Measurements from ENCODE around the gene WDR33. TPM values are rescaled to one million over a fixed set of nuclear protein-coding genes. Genes with fewer than 3 reads are reported as not detected.

WDR33 gene
- total and polyA plus RNA-seq, 2 donors (not counting 3 experiments of a cell fraction or from before 2014, with no cell fraction given), result 16.4 to 52.5 TPM

GRCh38 chr2:127715778-127716449, 95.1 kb downstream of the WDR33 start:
- dilution Hi-C loops (cut with MboI; ENCODE audit: extremely low pct_ligation_motif_present, low sequenced_read_pairs), result no loop called here
- ChIA-PET CTCF (interaction anchor here (1.0 to 1.2 kb wide), 2 partner anchors 14 to 125 kb away, joined by 4 to 5 read pairs; no protein-coding TSS in a partner anchor), POLR2A (no interaction called here)
- no peaks in the 10 kb centered on the region for H4K20me1 ChIP-seq (replicated peaks; ENCODE audit: control insufficient read depth, extremely low read depth, insufficient read depth, low read length)
- no peak overlapping the region for H2AFZ ChIP-seq (ENCODE audit: low read depth, low read length)
- no peak overlapping the region for H3K27ac ChIP-seq (ENCODE audit: insufficient read depth, low read depth, low read length)
- H3K9me3 ChIP-seq (replicated peaks; ENCODE audit: control insufficient read depth, insufficient read depth, low read length), result no peaks in the 10 kb centered on the region
- DNase-seq (ENCODE audit: low read depth, low spot score) (no peak), FAIRE-seq (no peak)
- TF ChIP-seq POLR2A (IDR thresholded peaks at IDR 0.05; ENCODE audit: low read depth, low read length), result no peak
- no peak for TF ChIP-seq FOS (IDR thresholded peaks at IDR 0.05; ENCODE audit: borderline replicate concordance, insufficient read depth, low read length)
- TF ChIP-seq GATA2 (IDR thresholded peaks at IDR 0.05; ENCODE audit: insufficient read depth, insufficient read length, low read depth, low read length), result no peak
- TF ChIP-seq EZH2 (IDR thresholded peaks at IDR 0.05; ENCODE audit: borderline replicate concordance, low read depth, low read length, severe bottlenecking), result no peak
- no peak for TF ChIP-seq CTCF (IDR thresholded peaks at IDR 0.05; ENCODE audit: extremely low read depth in 1 of 2, insufficient read depth in 1 of 2, low read depth in 1 of 2, low read length in 2 of 2)
- no peak for TF ChIP-seq MYC (IDR thresholded peaks at IDR 0.05; ENCODE audit: low read depth, low read length)
- no peak for TF ChIP-seq POLR2AphosphoS5 (IDR thresholded peaks at IDR 0.05; ENCODE audit: insufficient read depth, low read depth, low read length)
- TF ChIP-seq JUN (IDR thresholded peaks at IDR 0.05; ENCODE audit: borderline replicate concordance, insufficient read depth, insufficient read length, low read depth), result no peak
- TF ChIP-seq MAX (IDR thresholded peaks at IDR 0.05; ENCODE audit: insufficient read depth, insufficient read length), result no peak
- H3K79me2 ChIP-seq (ENCODE audit: control insufficient read depth, insufficient read depth, low read length), result no peaks in the 10 kb centered on the region
- no peaks in the 10 kb centered on the region for H3K4me1 ChIP-seq (ENCODE audit: control insufficient read depth, extremely low read depth, insufficient read depth, low read length)
- no peaks in the 10 kb centered on the region for H3K9me1 ChIP-seq (replicated peaks; ENCODE audit: control insufficient read depth, extremely low read depth, insufficient read depth, low read length)
- no TSS peak for BruUV-seq (replicated peaks)
- no peak overlapping the region for H3K4me2 ChIP-seq (ENCODE audit: insufficient read depth, low read length)
- H3K9ac ChIP-seq (replicated peaks; ENCODE audit: extremely low read depth, insufficient read depth, low read length), result no peak overlapping the region
- H3K36me3 ChIP-seq (ENCODE audit: control insufficient read depth in 2 of 2, extremely low read depth in 1 of 2, insufficient read depth in 2 of 2, low read length in 2 of 2), result peaks cover 12 to 14% of the 10 kb centered on the region in 2 experiments
- intact Hi-C loops (cut with micrococcal nuclease), result no loop called here
- H3K27me3 ChIP-seq (ENCODE audit: control insufficient read depth in 2 of 2, insufficient read depth in 2 of 2, low read length in 2 of 2), result no peaks in the 10 kb centered on the region
- H3K4me3 ChIP-seq (replicated peaks in 1 of 3; ENCODE audit: insufficient read depth in 1 of 3, low read depth in 1 of 3, low read length in 3 of 3), result no peak overlapping the region

Data from endothelial cell of umbilical vein (primary cell).